NCI-H510A treated with DMSO at 0.1 percent for 48 hours (cell line): ENCODE measurements around the gene MVK.

ENCODE experiments used
- DNase-seq: peaks from one replicate; lab custom pipeline; 2025; lab: John Stamatoyannopoulos, UW

MVK gene

DNA sequence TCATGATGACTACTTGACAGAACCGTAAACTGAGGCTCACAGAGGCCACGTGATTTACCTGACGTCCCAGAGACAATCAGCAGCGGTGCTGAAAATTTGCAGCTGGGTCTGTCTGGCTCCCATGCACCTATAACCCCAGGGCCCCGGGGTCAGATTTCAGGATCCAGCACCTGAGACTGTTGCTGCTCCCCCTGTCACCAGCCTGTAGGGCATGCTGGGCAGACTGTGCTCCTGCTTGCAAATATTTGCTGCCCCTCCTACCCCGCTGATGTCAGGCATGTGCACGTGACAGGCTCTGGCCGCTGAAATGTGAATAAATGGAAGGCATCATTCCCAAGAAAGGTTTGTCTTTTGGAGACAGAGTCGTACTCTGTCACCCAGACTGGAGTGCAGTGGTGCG, 6.3 kb upstream of the MVK start:
- no peak for DNase-seq

DNA sequence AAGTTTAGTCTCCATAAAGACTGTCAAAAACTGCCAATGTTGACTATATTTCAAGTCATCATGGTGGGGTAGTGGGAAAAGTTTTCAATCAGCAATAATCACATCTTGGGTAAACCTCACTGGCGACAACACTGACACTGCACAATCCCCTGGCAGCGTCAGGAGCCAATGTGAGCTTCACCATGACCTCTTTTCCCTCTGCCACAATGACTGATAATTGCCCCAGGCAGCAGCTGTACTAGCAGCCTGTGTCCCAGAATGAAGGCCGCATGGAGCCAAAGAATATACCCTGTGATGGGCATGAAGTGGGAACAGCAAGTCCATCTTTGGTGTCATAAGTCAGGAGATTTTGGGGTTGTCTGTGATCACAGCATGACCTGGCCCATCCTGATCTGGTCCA, 5.6 kb upstream of the MVK start:
- no peak for DNase-seq

GRCh38 chr12:109568486-109568885, 5.1 kb upstream of the MVK start:
- DNase-seq, result no peak

GRCh38 chr12:109571773-109572505, 1.7 kb upstream of the MVK start:
- DNase-seq, result no peak

DNA sequence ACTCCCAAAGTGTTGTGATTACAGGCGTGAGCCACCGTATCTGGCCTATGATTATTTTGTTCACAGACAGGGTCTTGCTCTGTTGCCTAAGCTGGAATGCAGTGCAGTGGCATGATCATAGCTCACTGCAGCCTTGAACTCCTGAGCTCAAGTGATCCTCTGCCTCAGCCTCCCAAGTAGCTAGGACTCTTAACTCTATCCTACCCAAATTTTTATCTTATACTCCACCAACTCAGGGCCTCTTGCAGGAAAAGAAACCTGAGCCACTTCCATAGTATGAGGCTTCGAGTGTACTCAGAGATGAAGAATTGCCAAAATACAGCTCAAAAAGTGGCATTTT, 1.1 kb upstream of the MVK start:
- DNase-seq, result no peak

GRCh38 chr12:109573914-109574244, 285 bp downstream of the MVK start:
- DNase-seq, result no peak

DNA sequence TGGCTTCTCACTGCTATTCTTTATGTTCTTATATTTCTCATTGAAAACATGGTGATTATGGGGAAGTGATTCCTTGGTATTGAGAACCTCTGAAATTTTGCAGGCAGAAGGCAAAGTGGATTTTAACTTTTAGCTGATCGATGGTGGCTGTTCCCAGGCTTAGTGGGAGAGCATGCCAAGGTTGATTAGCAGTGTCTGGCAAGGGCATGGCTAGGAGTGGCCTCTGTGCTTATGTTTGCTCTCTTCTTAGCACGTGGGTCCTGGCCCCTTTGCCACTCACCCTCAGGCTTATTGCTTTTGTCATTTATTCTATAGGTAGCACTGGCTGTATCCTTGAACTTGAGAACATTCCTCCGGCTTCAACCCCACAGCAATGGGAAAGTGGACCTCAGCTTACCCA, 2.1 kb downstream of the MVK start:
- no peak for DNase-seq

DNA sequence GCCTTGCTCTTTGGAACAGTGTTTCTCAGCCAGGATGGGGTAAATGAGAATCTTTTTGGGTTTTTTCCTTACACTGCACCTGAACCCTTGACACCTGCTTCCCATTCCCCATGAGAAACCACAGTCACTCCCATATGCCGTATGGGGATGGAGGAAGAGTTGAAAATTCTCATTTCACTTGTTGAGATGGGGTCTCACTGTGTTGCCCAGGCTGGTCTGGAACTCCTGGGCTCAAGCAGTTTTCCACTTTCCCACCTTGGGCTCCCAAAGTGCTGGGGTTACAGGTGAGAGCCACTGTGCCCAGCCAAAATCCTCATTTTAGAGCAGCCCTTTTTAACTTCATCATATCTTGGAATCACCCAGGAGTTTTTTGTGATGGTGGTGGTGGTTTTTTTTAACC, 3.7 kb downstream of the MVK start:
- DNase-seq, result no peak

GRCh38 chr12:109578330-109578927, 4.8 kb downstream of the MVK start:
- no peak for DNase-seq

GRCh38 chr12:109579639-109580038, 6.0 kb downstream of the MVK start:
- DNase-seq, result no peak

DNA sequence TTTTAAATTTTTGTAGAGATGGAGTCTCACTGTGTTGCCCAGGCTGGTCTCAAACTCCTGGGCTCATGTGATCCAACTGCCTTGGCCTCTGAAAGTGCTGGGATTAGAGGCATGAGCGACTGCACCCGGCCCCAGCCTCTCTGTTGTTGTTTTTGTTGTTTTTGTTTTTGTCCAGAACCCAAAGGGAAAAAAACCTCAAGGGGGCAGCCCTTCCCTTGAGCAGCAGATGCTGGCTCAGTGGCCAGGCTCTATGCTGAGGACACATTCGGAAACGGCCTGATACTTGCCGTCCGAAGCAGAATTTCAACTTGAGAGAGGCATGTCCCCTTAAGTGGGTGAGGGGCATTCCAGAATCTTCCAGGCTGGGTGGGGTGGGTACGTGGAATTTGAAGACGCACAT, 6.7 kb downstream of the MVK start:
- no peak for DNase-seq

DNA sequence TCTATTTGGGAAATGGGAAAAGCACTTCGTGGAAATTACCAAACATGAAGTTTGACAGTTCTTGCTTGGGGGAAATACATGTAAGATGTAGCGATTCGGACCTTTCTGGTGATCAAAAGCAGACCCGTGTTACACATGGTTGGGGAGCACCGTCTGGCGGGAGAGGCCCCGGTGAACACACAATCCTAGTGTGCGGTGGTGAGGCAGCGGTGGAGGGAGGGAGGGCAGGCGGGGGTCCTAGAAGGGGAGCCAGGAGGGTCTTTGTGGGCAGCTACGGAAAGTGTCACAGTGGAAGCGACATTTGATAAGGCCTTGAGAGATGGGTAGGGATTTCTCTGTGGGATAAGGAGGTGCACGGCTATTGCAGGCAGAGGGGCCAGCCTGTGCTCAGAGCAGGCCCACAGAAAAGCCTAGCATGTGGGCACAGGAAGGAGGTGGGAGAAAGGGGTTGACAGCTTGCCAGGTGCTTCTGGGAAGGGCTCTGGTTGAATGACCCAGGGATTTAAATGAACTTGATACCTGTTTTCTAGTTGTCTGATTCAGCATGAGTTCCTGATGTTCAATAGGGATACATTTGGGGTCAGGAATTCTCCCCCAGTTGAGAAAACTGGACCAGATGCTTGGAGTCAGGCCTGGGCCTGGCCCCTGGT, 7.2 kb downstream of the MVK start:
- no peak for DNase-seq

DNA sequence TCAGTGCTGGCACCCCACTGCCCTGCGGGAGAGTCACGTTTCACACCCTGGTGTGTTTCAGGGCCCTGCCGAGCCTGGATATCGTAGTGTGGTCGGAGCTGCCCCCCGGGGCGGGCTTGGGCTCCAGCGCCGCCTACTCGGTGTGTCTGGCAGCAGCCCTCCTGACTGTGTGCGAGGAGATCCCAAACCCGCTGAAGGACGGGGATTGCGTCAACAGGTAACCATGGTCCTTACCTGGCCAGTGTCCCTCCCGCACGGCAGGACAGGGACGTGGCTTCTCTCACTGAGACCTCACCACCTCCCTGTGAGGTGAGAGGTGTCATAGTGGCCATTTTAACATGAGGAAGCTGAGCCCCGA, 7.7 kb downstream of the MVK start:
- DNase-seq, result no peak

DNA sequence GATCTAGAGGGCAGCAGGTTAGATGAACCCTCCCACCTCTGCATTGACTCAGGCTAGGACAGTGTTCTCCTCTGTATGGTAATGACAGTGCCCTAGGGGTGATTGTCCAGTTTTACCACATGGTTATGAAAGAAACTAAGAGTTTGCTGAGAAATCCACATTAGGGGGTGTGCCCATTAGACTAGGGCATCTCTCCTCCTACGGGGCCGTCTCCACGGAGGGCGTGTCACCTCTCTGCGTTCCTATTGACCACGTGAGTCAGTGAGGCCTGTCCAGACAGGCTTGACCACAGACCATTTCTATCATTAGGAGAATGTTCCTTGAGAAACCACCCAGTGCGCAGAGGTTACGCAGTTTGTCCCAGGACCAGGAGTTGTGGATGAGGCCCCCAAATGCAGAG, 8.3 kb downstream of the MVK start:
- DNase-seq, result no peak

DNA sequence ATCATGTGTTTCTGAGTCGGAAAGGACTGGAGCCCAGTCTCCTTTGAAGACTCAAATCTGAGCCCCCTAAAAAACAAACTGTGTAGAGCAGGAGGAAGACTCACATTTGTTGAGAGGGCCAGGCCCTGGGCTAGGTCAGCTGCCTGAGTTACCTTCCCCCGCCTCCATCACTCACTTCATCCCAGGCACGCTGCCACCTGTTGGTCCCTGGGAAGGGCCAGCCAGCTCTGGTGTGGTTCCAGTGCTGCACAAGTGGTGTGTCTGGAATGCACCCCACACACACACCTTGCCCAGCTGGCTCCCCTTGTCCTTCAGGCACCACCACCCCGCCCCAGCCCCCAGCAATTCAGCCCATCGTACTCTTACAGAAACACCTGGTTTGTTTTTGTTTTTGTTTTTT, 9.0 kb downstream of the MVK start:
- DNase-seq, result peak; percentile 13

DNA sequence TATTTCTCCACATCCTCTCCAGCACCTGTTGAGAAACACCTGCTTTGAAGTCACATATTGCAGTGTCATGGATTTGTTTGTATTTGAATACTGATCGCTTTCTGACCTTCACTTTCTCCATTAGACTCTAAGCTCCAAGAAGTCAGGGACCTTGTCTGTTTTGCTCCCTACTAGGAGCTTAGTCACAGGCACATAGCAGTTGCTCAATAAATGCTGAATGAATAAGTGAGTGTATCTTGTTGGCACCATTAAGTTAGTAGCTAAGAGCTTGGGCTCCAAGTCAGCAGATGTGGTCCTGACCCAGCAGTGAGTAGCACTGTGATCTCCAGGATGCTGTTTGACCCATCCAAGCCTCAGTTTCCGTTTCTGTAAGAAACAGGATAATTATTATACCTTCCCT, 10.1 kb downstream of the MVK start:
- DNase-seq, result no peak

DNA sequence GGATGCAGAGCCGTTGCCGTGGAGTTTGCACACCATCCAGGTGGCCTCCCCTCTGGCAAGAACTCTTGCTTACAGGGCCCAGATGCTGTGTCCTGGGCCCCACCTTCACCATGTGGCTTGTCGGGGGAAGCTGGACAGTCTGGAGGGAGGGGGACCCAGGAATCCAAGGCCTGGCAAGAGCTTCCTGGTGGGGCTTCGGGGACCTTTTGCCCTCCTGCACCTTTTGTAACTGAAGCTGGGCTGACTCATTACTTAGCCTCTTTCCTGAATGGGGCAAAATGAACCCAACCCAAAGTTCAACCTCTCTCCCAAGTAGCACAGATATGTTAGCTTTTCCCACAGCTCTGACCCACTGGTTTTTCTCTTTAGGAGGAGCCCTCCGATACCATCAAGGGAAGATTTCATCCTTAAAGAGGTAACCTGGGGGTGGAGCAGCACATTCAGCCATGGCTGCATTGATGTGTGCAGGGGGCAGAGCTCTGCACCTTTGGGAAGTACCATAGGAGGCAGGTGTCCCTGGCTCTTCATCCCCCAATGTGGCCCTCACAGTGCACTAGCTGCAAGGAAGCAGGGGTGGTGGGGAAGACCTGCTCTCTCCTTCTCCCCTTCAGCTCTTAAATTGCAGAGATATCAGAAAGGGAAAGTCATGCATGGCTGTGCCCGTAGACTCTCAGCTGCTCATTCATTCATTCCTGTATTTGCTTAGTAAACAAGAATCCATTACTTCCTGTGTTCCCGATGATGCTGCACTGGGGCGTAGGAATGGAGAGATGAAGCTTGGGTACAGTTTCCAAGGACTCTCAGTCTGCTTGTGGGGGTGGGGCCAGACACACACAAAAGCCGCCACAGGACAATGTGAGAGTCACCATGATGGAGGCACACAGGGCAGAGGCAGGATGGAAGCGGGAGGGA, 13.0 kb downstream of the MVK start:
- DNase-seq, result peak; percentile 80

DNA sequence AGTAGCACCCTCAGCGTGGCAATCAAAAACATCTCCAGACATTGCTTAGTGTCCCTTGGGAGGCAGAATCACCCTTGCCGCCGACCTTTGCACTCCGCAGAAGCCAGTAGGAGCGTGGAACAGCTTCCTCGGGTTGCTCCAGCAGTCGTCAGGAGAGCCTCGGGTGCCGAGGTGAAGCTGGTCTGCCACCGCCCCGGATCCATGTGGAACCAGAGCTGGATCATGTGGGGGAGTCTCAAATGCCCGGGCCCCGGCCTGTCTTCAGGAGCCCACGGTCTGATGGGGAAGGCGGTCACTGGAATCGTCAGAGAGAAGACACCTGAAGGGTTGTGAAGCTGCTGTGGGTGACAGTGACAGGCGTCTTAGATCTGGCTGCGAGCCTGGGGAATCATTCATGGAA, 14.3 kb downstream of the MVK start:
- DNase-seq, result no peak

DNA sequence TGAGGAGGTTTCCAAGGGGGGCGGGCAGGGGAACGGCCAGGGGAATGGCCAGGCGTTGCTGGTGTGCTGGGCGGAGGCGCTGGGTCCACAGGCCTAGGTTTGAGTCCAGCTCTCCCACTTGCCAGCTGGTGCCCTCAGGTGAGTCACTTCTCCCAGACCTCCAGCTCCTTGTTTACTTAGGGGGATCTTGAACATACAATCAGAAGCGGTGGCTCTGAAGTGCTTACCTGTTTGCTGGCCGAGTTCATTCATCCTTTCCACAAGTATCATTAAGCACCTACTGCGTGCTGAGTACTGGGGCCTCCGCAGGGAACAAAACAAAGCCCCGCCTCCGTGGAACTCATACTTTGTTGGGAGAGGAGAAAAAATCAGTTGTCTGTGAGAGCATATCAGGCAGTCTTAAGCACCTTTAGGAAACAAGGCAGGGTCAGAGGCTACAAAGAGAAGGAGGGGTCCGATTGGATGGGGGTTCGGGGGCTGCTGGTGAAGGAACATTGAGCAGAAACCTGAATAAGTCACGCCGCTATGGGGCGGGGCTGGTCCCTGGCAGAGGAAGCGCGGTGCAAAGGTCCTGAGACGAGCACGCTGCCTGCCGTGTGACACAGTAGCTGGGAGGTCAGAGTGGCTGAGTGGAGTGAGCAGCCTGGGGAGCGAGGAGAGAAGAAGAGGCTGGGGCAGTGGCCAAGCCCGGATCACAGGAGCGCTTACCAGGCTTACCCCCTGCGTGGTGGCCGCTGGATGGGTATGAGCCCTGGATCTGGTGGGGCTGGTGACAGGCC, 15.1 kb downstream of the MVK start:
- peak; percentile 69 for DNase-seq

GRCh38 chr12:109589240-109589590, 15.6 kb downstream of the MVK start:
- DNase-seq, result no peak

DNA sequence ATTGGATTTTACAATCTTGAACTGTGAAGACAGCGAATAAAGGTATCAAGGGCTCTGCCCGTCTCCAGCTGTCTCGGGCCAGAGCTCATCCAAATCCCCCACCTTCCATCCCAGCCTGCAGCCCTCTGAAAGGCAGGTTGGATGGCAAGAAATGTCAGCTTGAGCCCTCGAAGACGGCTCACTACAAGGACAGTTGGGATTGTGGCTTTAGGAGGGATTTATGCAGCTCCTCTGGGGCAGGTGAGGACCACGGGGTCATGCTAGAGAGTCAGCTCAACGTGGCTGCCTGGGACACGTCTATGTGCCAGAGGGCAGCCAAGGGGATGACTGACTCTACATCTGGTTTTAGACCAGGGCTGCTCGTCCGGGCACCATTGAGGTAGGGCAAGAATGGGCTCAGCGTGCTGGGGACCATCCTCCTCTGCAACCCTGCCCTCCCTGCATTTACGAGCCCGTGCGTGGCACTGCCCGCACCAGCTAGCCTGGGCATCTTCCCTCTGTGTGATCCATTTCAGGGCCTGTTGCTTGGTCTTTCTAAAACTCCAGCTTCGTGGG, 16.2 kb downstream of the MVK start:
- no peak for DNase-seq

- DNase-seq, result no peak
Observed at GRCh38 chr12:109590566-109590965, 17.0 kb downstream of the MVK start.
